Hepatic stellate cell (primary cell): ENCODE results near the gene NUPR1.
"Not testable (repeated sequence)": the region's sequence is repeated elsewhere in the genome, so short reads cannot be mapped to it uniquely, and the experiment has no call there.

Experiments used
- DNase-seq: peaks from one replicate; pipeline ENCODE4 v3.0.0; 2011; ENCODE audit warnings: low spot score

Gene NUPR1

DNA sequence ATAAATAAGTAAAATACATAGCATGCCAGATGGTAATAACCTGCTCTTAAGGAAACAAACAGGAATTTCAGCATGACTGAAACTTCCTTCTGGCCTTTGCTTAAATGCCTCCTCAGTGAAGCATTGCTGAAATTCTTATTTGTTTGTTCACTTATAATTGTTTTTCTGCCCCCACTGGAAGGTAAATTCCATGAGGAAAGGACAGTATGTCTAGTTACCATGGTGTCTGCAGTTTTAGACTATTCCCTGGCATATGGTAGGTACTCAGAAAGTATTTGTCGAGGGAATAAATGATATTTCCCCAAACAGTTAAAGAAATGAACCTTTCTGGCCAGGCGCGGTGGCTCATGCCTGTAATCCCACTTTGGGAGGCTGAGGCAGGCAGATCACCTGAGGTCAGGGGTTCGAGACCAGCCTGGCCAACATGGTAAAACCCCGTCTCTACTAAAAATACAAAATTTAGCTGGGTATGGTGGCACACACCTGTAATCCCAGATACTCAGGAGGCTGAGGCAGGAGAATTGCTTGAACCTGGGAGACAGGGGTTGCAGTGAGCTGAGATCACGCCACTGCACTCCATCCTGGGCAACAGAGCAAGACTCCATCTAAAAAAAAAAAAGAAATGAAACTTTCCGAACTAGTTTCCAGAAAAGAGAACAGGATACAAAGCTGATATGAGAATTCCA, 11.5 kb downstream of the NUPR1 start:
- DNase-seq = not testable (repeated sequence)

DNA sequence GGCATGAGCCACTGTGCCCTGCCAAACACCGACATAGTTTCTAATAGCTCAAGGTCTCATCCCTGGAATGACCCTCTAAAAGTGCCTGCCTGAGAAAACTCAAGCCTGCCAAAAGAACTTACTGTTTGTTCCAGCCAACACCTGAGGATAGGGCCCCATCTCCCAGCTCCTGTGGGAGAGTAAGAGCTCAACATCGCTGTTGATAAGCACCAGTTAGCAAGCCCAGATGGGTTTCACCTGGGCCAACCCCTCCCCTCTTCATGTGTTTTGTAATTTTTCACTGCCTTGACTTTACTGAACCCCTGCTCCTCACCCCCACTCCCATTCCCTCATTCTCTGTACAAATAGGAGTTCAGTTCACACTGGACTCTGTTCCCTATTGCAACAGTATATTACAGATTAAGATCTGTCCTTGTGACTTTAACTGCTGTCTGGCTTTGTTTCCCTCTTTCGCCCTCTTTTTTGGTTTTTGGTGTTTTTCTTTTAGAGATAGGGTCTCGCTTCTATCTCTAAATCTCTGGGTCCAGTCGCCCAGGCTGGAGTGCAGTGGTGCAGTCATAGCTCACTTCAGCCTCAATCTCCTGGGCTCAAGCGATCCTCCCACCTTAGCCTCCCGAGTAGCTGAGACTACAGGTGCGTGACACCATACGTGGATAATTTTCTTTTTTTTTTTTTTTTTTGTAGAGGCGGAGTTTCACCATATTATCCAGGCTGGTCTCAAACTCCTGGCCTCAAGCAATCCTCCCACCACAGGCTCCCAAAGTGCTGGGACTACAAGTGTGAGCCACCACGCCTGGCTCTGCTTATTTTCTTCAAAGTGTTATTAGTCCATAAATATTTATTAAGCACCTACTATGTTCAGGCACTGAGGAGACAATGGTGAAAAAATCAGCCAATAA, 12.3 kb downstream of the NUPR1 start:
- DNase-seq = no peak

DNA sequence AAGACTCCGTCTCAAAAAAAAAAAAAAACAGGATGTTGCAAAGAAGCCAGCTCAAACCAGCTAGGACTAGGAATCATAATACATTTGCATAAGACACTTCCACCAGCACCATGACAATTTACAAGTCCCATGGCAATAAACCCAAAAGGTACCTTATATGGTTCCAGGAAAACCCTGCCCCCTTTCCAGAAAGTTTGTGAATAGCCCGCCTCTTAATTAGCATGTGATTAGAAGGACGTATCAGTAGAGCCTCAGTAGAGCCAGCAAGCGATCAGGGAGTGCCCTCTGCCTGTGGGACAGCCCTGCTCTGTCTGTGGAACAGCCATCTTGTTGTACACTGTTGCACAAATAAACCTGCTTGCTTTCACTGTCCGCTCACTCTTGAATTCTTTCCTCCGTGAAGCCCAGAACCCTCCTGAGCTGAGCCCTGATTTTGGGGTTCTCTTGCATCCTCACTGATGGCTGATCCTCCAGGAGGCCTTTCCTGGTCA, 14.0 kb downstream of the NUPR1 start:
- DNase-seq = no peak

DNA sequence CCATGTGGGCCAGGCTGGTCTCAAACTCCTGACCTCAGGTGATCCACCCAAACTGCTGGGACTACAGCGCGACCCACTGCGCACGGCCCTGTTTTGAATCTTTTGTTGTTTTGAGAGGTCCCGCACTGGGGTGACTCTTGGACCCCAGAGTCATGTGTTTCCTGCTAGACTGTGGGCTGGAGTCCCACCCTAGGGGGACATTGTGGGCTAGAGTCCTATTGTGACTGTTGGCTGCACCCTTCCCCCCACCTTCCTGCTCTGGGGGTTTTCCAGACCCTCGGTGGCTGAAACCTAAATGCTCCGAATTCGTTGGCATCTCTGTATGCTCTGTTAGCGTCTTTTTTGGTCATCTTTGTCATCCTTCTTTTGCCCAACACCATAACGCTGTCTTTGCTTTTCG, 16.0 kb downstream of the NUPR1 start:
- DNase-seq = no peak

DNA sequence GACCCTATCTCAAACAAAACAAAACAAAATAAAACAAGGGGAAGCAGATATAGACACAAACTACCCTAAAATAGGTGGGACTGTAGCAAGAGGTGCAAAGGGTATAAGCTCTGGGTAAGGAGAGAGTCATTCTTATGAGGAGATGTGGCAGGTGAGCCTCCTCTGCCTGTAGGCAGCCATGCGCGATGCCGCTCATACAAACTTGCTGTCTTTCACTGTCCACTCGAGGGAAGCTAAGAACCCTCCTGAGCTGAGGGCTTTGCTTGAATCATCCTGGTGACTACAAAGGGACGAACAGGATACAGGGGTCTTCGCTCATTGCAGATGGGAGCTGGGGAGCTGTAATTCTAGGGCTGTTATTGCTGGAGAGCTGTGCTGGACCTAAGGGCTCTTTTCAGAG, 17.3 kb downstream of the NUPR1 start:
- no peak for DNase-seq

DNA sequence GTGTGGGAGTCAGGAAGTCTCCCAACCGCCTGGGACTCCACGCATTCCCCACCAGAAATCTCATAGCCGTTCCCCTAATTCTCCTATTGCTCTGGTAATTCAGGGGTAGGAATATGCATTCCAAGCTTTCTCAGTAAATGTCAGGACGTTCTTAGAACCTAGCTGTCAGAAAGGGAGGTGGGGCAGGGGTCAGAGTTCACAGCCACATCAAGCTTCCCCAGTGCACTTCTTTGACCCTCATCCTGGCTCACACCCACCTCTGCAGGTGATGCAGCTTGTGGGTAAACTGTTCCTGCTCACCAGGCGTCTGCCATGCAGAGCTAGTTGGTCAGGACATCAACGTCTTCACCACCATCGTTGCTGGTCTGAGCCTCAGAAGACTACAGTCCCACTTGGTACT, 18.1 kb downstream of the NUPR1 start:
- DNase-seq = no peak

DNA sequence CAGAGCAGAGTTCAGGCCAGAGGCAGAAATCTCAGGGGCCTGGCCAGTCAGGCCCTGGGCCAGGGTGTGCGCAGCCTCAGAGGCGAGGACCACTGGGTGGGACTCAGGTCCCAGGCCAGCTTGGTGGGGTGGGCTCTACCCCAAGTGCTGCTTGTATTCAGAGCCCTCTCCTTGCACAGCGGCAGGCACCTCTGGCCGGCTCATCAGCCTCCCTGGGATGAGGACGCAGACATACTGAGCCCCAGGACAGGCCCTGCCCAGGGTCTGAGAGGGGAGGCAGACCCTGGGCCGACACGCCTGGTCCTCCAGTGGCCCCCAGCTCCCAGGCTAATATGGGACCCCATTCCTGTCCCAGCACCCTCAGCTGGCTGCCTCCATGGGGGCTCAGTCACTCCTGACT, 24.5 kb downstream of the NUPR1 start:
- no peak for DNase-seq

DNA sequence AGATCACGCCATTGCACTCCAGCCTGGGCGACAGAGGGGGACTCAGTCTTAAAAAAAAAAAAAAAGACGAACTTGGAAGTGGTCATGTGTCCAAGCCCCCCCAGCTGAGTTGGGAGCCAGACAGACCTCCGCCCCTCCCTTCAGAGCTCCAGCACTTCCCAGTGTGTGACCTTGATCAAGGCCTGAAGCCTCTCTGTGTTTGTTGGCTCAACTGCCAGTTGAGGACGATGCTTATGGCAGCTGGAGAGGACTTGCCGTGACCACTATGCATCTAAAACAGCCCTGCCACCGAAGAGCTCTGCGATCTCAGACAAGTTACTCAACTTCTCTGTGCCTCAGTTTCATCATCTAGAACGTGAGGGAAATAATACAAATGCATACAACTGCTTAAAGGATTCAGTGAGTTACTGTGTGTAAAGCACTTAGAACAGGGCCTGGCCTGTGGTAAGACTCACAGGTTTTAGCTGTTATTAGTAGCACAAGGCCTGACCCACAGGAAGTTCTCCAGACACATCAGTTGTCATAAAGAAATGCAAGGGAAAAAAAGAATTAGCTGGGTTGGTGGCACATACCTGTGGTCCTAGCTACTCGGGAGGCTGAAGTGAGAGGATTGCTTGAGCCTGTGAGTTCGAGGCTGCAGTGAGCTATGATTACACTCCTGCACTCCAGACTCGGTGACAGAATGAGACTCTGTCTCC, 25.1 kb downstream of the NUPR1 start:
- DNase-seq = no peak

DNA sequence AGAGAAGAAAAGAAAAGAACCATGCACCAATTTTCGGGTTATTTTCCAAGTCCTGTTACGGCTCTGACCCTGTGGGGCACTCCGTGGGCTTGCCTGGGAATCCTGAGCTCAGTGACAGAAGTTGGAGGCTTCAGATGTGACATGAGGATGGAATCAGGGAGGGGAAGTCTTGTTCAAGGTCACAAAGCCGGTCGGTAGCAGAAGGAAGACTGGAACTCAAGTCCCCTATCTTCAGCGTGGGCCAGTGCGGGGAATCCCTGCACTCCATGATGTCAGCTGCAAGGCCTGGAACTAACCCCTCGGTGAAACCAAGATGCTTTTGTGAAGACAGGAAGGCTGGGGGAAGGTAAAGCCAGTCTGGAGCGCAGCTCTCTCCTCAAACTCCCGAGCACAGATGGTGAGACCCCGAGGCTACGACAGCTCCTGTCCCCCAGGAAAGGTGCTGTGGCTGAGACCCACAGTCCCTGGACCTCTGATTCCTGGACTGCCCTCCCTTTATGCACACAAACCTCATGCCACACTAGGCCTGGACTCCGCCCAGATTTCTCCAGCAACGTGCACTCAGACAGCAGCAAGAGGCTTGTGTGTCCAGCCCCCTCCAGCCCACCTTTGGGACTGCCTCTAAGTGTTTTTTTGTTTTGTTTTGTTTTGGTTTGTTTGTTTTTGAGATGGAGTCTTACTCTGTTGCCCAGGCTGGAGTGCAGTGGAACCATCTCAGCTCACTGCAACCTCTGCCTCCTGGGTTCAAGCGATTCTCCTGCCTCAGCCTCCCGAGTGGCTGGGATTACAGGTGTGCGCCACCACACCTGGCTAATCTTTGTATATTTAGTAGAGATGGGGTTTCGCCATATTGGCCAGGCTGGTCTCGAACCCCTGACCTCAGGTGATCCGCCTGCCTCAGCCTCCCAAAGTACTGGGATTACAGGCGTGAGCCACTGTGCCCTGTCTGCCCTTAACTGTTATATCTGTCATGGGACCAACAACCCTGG, 26.7 kb downstream of the NUPR1 start:
- DNase-seq = no peak

DNA sequence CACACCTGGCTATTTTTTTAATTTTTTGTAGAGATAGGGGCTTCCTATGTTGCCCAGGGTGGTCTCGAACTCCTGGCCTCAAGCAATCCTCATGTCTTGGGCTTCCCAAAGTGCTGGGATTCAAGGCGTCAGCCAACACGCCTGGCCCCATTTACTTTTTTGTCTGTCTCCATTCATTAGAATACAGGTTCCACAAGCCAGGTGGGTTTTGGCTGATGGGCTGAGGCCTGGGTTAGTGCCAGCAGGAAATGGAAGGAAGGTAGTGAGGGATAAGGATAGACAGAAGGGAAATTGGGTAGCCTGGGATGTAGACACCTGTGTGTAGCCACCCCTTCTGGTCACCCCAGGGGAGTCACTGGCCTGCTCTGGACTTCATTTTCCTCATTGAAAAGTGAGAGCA, 27.7 kb downstream of the NUPR1 start:
- DNase-seq = no peak

DNA sequence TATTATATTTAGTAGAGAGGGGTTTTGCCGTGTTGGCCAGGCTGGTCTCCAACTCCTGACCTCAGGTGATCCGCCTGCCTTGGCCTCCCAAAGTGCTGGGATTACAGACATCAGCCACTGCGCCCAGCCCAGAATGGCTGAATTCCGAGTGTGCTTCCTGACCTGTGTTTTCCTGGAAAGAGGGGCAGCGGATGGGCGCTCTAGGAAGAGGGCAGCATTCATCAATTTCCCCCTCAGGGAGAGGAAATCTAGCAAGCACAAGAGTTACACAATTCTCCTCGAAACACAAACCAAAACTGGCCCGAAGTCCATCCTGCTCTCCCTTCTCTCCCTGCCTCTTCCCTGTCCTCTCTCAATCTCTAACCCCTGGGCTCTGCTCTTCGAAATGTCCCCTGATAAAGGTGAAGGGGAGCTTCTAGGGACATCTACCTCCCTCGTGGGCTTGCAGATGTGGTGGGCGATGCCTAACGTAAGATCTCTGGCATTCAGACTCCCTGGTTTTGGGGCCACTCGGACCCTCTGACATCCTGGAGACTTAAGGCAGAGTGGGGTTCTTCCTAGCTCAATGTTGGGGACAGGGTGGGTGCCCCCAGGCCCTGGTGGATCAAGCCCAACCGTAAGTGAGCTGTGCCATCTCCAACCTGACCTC, 33.2 kb downstream of the NUPR1 start:
- DNase-seq = no peak

DNA sequence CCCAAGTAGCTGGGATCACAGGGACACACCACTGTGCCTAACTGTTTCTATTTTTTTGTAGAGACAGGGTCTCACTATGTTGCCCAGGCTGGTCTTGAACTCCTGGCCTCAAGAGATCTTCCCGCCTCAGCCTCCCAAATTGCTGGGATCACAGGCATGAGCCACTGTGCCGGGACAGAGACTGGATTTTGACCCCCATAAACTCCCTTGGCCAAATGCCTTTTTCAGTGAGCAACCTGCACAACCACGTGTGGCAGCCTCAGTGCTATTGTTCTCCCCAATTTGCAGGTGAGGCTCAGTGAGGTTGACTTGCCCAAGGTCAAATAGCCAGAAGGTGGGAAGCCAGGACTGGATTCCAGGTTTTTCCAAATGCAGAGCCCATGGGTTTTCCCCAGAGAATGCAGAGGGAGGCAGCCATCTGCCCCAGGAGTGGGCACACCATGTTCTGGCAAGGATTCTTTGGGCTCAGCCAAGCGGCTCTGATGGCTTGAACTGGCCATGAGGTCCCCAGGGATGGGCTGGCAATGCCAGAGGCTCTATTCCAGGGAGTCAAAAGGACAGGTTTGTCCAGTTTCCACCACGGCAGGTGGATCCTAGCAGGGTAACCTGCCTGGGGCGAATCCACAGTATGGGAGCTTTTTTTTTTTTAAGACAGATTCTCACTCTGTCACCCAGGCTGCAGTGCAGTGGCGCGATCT, 33.9 kb downstream of the NUPR1 start:
- no peak for DNase-seq

DNA sequence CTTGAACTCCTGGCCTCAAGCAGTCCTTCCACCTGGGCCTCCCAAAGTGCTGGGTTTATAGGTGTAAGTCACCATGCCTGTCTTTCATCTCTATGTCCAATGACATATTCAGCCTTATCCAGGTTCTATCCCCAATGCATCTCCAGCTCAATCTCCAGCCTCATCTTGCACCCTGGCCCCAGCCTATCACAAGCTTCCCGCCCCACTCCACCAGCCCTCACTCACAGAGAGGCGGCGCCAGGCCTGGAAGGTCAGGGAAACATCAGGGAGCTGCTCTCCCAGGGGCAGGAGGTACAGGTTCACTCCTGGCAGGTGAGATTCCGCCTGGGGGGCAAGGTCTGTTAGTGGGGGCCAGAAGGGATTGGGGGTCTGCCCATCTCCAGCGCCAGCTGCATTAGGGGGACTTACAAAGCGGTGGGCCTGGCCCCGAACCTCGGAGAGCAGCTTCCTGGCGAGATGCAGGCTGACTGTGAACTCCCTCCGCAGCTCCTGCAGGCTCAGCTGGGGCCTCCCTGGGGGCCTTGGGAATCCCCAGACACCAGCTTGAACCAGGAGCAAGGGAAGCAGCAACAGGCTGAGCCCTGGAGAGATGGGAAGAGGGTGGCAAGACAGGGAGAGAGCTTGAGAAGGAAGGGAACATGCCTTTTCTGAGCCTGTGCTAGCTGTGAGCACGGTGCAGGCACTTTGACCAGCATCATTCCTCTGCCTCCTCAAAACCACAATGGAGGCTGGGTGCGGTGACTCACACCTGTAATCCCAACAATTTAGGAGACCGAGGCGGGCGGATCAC, 35.1 kb downstream of the NUPR1 start:
- DNase-seq = no peak

DNA sequence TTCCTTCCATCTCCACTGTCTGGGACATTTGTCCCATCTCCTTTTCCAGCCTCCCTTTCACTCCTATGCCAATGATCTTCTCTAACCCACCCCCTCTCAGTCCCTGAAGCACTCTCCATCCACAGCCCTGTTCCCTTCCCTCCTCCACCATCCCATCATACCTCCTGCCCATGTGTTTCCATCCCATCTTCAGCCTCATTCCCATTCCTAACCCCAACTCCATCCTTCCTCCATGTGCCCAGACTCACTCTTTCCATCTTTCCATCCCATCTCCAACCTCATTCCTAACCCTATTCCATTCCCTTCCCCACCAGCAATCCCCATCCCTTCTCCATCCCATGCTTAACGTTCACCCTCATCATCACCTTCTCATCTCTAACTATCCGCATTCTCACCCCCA, 36.5 kb downstream of the NUPR1 start:
- no peak for DNase-seq

DNA sequence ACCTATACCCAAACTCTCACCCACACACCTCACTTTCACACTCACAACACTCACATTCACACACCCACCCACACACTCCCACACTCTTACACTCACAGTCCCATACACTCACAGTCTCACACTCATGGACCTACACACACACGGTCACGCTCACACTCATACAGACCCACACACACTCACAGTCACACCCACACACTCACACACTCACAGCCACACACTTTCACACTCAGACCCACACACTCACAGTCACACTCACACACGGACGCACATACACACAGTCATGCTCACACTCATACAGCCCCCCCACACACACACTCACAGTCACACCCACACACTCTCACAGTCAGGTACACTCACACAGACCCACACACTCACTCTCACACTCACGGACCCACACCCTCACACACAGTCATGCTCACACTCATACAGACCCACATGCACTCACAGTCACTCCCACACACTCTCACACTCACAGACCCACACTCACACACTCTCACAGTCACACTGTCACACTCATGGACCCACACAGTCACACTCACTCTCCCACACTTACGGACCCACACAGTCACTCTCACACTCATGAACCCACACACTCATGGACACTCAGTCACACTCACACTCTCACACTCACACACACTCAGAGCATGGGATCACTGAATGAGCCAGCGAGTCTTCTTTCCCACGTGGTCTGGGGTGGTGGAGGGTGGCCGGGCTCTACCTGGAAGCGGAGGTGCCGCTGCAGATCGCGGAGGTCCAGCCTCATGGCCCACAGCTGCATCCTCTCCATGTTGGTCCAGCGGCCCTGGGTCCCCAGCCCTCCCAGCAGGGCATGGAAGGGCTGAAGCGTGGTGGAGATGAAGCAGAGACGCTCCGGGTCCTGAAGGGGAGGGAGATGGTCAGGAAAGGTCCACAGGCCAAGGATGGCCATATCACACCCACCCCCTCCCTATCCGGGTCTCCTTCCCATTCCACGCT, 37.2 kb downstream of the NUPR1 start:
- no peak for DNase-seq

DNA sequence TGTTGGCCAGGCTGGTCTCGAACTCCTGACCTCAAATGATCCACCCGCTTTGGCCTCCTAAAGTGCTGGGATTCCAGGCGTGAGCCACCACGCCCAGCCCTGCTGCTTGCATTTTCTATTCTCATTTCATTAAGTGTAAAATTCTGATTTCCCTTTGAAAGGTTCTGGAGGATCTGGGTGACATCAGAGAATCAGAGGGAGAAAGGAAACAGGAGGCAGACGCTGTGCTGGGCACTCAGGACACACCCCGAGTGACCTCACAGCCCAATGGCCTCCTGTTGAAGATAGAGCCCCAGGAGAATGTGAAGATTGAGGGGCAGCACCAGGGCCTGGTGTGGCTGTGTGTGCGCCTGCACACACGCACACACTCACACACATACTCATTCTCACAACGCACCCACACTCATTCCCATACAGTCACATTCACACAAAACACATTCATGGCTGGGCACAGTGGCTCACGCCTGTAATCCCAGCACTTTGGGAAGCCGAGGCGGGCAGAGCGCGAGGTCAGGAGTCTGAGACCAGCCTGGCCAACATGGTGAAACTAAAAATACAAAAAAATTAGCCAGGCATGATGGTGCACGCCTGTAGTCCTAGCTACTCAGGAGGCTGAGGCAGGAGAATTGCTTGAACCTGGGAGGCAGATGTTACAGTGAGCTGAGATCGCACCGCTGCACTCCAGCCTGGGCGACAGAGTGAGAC, 38.1 kb downstream of the NUPR1 start:
- not testable (repeated sequence) for DNase-seq

DNA sequence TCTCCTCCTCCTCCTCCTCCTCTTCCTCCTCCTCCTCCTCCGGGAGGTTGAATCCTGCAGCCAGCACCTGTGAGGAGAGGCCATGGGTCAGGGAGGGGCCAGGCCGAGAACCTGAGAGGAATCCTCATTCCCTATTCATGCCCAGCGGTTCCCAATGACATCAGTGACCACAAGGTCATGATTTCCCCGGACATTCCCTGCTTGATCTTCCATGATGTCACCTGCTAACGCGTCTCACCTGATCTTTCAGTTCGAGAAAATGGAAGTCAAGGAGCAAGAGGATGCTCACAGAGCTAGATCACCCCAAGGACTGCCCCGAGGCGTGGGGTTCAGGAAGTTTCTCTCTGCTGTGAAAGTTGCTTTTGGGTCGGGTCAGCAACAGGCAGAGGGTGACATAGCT, 38.9 kb downstream of the NUPR1 start:
- no peak for DNase-seq
